H4 (cell line): ENCODE data around the gene GSE1. TPM values are rescaled to one million over a fixed set of nuclear protein-coding genes. Genes with fewer than 3 reads are reported as not detected.

ENCODE experiments used
- DNase-seq: peaks from one replicate; pipeline ENCODE4 v3.0.0-alpha.2; 2015; ENCODE audit warnings: low spot score
- total RNA-seq: library from RNA; depleted of rRNA; stranded (reverse); fragments of >200 nt; shearing (Covaris generic); gene quantifications from 2 replicates; pipeline ENCODE4 v1.2.3, GENCODE V29; 2014

The GSE1 gene
- total RNA-seq, 1 experiment from 2014 or later, result 11.9 TPM

- DNase-seq, result no peak
These were observed 84.3 kb downstream of the GSE1 start for GRCh38 chr16:85697431-85697830.

- DNase-seq, result no peak
These were observed 85.4 kb downstream of the GSE1 start for GRCh38 chr16:85698459-85698891.

- no peak for DNase-seq
These were observed 85.9 kb downstream of the GSE1 start for GRCh38 chr16:85698935-85699558.

GRCh38 chr16:85699628-85700027 is 86.5 kb downstream of the GSE1 start:
- peak; percentile 69 for DNase-seq

DNA sequence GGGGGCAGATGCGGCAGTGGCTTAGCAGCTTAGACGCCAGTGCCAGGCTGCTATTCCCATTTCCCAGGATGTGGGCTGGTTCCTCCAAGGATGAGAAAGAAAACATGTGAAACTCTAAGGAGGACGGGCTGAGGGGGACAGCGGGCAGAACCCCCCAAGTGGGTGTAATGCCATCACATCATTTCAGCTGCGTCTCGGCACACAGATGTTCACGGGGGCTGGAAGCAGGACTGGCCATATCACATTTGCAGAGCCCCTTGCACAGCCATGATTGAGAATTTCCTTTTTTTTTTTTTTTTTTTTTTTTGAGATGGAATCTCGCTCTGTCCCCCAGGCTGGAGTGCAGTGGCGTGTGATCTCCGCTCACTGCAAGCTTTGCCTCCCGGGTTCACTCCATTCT is 90.9 kb downstream of the GSE1 start:
- no peak for DNase-seq

DNA sequence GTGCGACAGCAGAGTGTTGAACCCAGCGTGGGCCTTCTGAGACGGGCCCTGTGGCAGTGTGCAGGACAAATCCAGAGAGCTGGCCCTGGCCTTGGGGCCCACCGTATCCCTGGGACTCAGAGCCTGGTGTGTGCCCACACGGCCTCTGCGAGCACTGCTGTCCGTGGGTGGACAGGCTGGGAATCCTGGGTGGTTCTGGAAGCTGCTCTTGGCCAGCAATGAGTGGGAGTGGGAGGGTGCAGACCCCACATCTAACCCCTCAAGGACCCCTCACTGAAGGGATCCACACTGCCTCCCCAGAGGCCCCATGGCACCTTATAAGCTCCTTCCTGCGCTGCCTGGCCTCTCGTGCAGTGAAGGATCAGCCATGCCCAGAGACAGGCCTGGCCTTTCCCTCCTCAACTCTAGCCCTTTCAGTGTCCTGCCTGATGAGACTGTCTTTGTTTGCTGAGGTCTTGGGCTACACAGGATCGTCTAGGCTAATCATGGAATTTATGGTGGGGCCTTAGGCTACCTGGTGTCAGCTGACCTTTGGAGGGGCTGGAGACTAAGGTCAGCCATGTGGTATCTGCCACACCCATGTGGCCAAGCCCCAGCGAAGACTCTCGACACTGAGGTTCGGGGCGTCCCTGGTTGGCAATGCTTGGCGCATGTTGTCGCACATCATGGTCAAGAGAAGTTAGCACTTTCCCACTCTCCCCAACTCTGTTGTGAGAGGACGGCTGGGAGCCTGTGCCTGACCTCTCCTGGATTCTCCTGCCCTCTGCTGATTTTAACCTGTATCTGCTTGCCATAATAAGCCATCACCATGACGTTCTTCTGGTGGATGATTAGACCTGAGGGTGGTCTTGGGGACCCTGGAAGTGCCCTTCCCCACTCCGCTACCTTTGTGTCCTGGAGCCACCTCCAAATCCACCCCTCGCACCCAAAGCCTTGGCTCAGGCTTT is 92.1 kb downstream of the GSE1 start:
- no peak for DNase-seq

DNA sequence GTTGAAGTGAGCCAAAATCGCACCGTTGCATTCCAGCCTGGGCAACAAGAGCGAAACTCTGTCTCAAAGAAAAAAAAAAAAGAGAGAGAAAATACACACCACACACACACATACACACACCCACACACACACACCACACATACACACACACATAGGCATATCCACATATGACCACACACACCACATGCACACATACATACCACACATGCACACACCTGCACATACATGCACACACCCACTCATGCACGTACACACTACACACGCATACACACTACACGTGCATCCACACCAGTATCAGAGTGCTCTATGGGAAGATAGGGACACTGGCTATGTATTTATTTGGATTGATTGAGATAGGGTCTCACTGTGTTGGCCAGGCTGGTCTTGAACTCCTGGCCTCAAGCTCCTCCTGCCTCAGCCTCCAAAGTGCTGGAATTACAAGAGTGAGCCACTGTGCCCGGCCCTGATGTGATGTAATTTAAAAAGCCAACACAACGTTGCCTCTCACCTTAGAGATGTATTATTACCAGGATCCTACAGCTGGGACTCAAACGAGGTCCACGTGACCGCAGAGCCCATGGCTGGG is 93.4 kb downstream of the GSE1 start:
- DNase-seq, result no peak

DNA sequence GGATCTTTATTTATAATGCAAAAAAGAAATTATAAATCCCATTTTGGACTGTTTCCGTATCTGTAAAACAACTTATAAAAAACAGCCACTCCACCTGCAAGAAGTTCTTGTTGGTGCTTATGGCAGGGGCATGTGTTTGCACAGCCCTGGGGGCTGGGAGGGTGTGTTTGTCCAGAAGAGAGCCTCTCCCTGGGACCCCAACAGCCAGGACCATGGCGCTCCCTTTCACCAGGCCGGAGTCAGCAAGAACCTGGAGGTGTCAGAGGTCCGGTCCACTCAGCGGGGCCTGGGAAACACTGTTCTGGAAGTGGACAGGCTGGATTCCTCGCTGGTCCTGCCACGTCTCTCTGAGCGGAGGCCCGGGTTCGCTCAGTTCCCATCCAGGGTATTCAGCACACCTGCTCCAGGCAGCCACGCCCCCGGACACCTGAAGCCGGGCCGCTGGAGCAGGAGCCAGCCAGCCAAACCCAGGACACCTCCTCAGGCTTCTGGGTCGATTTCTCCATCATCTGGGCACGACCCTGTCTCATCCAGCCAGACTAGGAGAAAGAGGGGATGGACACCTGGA is 94.5 kb downstream of the GSE1 start:
- DNase-seq, result no peak

DNA sequence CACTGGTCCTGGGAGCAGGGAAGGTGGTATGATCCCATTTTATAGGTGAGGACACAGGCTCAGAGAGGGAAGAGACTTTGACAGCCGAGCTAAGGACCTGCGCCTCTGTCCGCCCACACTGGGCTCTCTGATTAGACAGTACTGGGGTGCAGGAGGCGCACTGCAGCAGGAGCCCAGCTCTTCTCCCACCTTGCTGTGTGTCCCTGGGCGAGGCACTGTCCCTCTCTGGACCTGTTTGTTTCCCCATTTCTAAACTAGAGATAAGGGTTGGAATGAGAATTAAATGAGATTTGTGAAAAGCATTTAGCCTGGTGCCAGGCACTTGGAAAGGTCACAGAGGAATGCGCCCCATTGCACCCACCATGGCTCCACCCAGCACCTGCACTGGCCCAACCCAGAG is 95.2 kb downstream of the GSE1 start:
- no peak for DNase-seq

- no peak for DNase-seq
These were observed 96.9 kb downstream of the GSE1 start for GRCh38 chr16:85709766-85710585.

GRCh38 chr16:85710732-85711131 is 97.6 kb downstream of the GSE1 start:
- no peak for DNase-seq

GRCh38 chr16:85711982-85712587 is 99.0 kb downstream of the GSE1 start:
- DNase-seq, result no peak

DNA sequence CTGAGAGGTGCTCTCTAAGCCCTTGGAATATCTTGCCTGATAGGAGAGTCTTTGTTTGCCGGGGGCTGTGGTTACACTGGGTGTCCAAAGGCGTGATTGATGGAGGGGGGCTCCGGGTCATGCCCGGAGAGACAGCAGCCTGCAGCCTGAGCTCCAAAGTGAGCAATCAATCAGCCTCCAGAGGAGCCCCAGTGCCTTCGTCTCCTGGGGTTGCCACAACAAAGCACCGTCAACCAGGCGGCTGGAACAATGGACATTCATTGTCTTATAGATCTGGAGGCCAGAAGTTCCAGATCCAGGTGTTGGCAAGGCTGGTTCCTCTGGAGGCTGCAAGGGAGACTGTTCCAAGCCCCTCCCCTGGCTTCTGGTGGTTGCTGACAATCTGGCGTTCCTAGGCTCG is 99.7 kb downstream of the GSE1 start:
- DNase-seq, result no peak

DNA sequence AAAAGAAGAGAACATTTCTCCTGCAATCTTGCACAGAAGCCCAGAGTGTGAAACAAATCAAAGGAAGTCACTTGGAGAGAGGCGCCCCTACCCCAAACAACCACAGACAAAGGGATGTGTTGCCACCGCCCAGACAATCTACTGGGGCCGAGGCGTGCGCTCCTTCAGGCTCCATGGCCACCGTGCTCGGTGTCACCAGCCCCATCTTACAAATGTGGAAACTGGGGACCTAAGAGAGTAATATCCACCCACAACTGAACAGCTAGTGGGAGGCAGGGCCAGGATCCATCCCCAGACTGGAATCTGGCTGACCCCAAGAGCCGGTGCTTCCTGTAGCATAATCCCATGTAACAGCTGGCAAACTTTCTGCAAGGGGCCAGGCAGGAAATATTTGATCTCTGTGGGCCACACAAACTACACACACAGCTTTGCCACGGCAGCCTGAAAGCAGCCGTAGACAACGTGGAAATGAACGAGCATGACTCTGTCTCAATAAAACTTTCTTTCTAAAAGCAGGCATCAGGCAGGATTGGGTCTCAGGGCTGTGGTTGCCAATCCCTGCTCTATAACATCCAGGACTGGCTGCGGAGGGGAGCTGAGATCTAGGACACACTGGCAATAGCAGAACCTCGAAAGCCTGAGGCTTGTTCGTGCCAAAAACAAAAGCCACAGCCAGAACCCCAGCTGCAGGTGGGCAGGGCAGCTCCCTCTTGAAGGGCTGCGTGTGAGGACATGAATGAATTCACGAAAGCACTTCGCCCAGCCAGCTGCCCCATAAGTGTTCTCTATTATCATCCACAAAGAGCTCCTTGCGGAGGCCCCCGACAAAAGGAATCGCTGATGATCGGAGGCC is 102.3 kb downstream of the GSE1 start:
- no peak for DNase-seq

GRCh38 chr16:85716022-85716679 is 103.0 kb downstream of the GSE1 start:
- no peak for DNase-seq

DNA sequence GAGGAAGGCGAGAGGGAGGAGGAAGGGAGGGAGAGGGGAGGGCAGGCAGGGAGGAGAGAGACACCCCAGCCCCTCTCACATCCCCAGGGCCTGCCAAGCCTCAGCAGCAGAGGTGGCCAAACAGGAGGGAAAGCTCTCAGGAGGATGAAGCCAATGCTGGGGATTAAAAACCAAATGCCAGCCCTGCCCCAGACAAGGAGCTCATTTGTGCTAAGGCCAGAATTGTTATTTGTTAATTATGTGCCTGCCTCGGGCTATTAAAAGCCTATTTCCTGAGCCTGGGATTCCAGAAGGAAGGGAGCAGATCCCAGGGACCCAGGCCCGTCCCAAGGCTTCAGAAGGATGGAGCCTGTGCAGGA is 103.5 kb downstream of the GSE1 start:
- DNase-seq, result no peak

DNA sequence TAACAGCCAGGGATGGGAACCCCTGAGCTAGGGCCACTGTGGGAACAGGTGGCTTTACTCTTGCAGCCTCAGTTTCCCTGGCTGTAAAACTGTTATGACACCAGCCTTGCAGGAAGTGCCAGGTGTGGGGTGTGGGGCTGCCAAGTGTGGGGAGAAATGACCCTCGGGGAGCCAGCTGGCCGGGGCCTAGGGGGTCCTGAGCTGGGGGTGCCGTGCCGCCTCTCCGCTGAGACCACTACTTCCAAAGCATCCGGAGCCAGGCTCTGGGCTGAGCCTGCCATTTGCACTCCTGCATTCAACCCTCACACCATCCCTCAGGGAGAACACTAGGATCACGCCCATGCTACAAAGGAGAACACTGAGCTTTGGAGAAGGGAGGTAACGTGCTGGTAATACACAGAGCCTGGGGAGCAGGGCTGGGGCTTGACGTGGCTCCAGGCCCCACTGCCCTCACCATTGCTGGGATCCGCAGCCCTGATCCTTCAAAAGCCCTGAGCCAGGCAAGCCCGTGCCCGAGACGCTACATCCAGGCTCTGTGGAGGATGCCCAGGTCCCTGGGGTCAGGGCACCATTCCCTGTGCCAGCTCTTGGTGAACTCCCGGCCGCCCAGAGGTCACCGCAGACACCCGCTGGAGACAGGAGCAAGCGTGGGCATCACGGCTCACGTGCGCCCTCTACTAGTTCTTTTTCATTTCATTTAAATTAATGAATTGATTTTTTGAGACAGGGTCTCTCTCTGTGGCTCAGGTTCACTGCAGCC is 104.5 kb downstream of the GSE1 start:
- DNase-seq, result peak; percentile 61

DNA sequence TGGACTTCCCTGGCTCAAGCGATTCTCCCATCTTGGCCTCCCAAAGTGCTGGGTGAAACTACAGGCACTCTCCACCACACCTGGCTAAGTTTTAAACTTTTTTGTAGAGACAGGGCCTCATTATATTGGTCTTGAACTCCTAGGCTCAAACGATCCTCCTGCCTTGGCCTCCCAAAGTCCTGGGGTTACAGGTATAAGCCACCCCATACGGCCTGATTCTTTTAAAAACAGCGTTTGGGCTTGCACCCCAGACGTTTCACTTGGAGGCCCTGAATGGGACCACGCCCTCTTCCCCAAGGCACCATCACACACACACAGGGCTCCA is 105.0 kb downstream of the GSE1 start:
- no peak for DNase-seq

DNA sequence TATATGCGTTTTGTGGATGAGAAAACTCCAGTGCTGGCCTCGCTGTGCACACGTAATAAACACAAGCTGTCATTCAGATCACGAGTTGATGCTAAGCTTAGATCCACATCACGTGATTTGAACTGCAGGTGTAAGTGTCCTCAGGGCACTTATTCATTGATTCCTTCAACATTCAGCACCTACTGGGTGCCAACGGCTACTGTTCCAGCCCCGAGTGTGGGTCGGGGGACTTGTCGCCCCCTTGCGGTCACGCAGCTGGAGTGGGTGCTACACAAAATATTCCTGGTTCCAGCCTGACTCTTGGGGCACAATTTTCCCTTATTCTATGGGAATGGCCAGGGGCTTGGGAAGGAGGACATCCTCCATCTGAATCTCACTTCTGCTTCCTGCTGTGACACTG is 105.6 kb downstream of the GSE1 start:
- DNase-seq, result no peak
